Brain microvascular endothelial cell (primary cell): Measurements from ENCODE around the gene PCDHB3.
A peak's percentile ranks its signal among the peaks of the same experiment; 100 is the strongest.
"Not testable (repeated sequence)": the region's sequence is repeated elsewhere in the genome, so short reads cannot be mapped to it uniquely, and the experiment has no call there.

ENCODE experiments used
- DNase-seq: peaks from one replicate; pipeline ENCODE4 v3.0.0-alpha.2; 2020
- H3K27ac ChIP-seq: fragments of 250-450 bp; sonication (Bioruptor Pico); 2 replicates; pipeline ENCODE4 v1.5.1; 2020; ENCODE audit warnings: mild to moderate bottlenecking, moderate library complexity
- H3K27me3 ChIP-seq: fragments of 250-450 bp; sonication (Bioruptor Pico); replicated peaks from 2 replicates; pipeline ENCODE4 v1.5.1; 2020; ENCODE audit warnings: mild to moderate bottlenecking
- H3K36me3 ChIP-seq: fragments of 250-450 bp; sonication (Bioruptor Pico); replicated peaks from 2 replicates; pipeline ENCODE4 v1.5.1; 2020; ENCODE audit warnings: mild to moderate bottlenecking
- H3K4me3 ChIP-seq: 2 replicates; pipeline ENCODE4 v1.5.1; 2011; ENCODE audit warnings: low read depth, mild to moderate bottlenecking, control low read depth, low read length, moderate library complexity
- in situ Hi-C: cut with HindIII; loops from 2 replicates; pipeline ENCODE4 v1.10.0; 2017; ENCODE audit warnings: low sequenced_read_pairs, low pct_ligation_motif_present
- TF ChIP-seq, protein P1 (sequence below): IDR thresholded peaks from 2 replicates; pipeline ENCODE4 v1.5.1; 2011; ENCODE audit warnings: low read depth, mild to moderate bottlenecking, moderate library complexity, low read length, control low read depth, inconsistent platforms; ENCODE audit errors: missing control alignments

PCDHB3 gene

DNA sequence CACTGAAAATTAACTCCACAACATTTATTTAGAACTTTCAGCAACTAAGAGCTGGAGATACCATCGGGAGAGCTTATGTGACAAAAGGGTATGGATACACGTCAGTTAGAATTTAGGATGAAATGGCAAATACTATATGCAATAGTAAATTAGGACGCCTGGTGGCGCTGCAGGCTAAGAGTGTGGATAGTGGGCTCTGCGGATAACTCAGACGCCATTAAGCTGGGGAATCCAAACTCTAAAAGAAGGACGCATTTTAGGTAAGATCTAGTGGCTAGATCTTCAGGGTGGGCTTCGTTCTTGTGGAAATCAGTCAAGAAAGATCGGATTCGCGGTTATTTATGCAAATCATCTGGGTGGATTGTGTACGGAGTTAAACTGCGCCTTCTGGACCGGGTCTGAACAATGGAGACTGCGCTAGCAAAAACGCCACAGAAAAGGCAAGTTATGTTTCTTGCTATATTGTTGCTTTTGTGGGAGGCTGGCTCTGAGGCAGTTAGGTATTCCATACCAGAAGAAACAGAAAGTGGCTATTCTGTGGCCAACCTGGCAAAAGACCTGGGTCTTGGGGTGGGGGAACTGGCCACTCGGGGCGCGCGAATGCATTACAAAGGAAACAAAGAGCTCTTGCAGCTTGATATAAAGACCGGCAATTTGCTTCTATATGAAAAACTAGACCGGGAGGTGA, 34.9 kb downstream of the PCDHB3 start, which contains the start of gene PCDHB5:
Gene PCDHB5, plus strand, starts transcription at position 177 of the 688 bp plus-strand sequence. Its CDS starts 229 bp downstream, at position 406.
- no peak for DNase-seq
- Histone ChIP-seq H3K4me3 (no peak within 1 kb of the TSS), H3K27ac (no peak within 1 kb of the TSS), H3K27me3 (no peaks in the 10 kb centered on the region), H3K36me3 (no peaks in the 10 kb centered on the region)
- TF ChIP-seq, protein P1, sequence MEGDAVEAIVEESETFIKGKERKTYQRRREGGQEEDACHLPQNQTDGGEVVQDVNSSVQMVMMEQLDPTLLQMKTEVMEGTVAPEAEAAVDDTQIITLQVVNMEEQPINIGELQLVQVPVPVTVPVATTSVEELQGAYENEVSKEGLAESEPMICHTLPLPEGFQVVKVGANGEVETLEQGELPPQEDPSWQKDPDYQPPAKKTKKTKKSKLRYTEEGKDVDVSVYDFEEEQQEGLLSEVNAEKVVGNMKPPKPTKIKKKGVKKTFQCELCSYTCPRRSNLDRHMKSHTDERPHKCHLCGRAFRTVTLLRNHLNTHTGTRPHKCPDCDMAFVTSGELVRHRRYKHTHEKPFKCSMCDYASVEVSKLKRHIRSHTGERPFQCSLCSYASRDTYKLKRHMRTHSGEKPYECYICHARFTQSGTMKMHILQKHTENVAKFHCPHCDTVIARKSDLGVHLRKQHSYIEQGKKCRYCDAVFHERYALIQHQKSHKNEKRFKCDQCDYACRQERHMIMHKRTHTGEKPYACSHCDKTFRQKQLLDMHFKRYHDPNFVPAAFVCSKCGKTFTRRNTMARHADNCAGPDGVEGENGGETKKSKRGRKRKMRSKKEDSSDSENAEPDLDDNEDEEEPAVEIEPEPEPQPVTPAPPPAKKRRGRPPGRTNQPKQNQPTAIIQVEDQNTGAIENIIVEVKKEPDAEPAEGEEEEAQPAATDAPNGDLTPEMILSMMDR = peak; percentile 35
- in situ Hi-C loops = no loop called here

DNA sequence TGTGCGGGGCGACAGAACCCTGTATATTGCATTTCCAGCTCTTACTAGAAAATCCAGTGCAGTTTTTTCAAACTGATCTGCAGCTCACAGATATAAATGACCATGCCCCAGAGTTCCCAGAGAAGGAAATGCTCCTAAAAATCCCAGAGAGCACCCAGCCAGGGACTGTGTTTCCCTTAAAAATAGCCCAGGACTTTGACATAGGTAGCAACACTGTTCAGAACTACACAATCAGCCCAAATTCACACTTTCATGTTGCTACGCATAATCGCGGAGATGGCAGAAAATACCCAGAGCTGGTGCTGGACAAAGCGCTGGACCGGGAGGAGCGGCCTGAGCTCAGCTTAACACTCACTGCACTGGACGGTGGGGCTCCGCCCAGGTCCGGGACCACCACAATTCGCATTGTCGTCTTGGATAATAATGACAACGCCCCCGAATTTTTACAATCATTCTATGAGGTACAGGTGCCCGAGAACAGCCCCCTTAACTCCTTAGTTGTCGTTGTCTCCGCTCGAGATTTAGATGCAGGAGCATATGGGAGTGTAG, 35.5 kb downstream of the PCDHB3 start:
- TF ChIP-seq, protein P1 = no peak
- no peaks in the 10 kb centered on the region for H3K36me3 ChIP-seq
- H3K27ac ChIP-seq = no peak overlapping the region
- H3K4me3 ChIP-seq = no peak overlapping the region
- no peak for DNase-seq
- in situ Hi-C loops = no loop called here
- H3K27me3 ChIP-seq = no peaks in the 10 kb centered on the region

DNA sequence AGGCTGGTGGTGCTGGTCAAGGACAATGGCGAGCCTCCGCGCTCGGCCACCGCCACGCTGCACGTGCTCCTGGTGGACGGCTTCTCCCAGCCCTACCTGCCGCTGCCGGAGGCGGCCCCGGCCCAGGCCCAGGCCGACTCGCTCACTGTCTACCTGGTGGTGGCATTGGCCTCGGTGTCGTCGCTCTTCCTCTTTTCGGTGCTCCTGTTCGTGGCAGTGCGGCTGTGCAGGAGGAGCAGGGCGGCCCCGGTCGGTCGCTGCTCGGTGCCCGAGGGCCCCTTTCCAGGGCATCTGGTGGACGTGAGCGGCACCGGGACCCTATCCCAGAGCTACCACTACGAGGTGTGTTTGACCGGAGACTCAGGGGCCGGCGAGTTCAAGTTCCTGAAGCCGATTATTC, 37.1 kb downstream of the PCDHB3 start:
- DNase-seq, H3K36me3 ChIP-seq, H3K27ac ChIP-seq, in situ Hi-C loops, H3K4me3 ChIP-seq, H3K27me3 ChIP-seq: not testable (repeated sequence)

DNA sequence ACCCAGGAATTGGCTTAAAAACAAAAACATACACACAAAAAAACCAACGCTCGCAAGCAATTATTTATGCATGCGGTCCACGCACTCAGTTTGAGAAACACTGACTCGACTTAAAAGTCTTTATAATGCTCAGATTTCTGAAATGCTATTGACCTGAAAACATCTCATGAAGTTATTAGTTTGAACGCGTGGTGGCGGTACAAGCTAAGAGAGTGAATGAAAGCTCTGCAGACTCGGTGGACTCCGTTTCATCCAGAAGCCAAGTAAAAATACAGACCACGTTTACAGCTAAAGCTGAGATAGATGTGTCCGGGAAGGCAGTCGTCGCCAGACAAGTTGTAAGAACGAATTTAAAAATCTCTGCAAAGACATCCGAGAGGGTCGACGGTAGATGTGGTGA, 49.5 kb downstream of the PCDHB3 start, which contains the start of gene PCDHB6:
Gene PCDHB6, plus strand, starts transcription at position 246 of the 400 bp plus-strand sequence. CDS start 201 bp downstream, outside the sequence.
- DNase-seq = no peak
- in situ Hi-C loops = no loop called here
- H3K36me3 ChIP-seq = no peaks in the 10 kb centered on the region
- H3K4me3 ChIP-seq = no peak within 1 kb of the TSS
- TF ChIP-seq, protein P1 = no peak
- H3K27me3 ChIP-seq = no peaks in the 10 kb centered on the region
- no peak within 1 kb of the TSS for H3K27ac ChIP-seq

DNA sequence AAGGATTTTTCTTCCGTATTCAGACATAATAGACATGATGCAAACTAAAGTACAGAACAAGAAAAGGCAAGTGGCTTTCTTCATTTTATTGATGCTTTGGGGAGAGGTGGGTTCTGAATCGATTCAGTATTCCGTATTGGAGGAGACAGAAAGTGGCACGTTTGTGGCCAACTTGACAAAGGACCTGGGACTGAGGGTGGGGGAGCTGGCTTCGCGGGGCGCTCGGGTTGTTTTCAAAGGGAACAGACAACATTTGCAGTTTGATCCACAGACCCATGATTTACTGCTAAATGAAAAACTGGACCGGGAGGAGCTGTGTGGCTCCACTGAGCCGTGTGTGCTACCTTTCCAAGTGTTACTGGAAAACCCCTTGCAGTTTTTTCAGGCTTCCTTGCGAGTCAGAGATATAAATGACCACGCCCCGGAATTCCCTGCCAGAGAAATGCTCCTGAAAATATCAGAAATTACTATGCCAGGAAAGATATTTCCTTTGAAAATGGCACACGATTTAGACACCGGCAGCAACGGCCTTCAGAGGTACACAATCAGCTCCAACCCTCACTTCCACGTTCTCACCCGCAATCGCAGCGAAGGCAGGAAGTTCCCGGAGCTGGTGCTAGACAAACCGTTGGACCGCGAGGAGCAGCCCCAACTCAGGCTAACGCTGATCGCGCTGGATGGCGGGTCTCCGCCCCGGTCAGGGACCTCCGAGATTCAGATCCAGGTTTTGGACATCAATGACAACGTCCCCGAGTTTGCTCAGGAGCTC, 50.1 kb downstream of the PCDHB3 start:
- Histone ChIP-seq H3K36me3 (no peaks in the 10 kb centered on the region), H3K4me3 (no peak overlapping the region), H3K27ac (no peak overlapping the region), H3K27me3 (no peaks in the 10 kb centered on the region)
- in situ Hi-C loops = no loop called here
- DNase-seq = no peak
- TF ChIP-seq, protein P1 = no peak

DNA sequence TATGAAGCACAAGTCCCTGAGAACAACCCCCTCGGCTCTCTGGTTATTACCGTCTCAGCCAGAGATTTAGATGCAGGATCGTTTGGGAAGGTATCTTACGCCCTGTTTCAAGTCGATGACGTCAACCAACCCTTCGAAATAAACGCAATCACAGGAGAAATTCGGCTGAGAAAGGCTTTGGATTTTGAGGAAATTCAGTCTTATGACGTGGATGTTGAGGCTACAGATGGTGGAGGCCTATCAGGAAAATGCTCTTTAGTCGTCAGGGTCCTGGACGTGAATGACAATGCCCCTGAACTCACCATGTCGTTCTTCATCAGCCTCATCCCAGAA, 50.7 kb downstream of the PCDHB3 start:
- no peaks in the 10 kb centered on the region for H3K36me3 ChIP-seq
- in situ Hi-C loops = no loop called here

DNA sequence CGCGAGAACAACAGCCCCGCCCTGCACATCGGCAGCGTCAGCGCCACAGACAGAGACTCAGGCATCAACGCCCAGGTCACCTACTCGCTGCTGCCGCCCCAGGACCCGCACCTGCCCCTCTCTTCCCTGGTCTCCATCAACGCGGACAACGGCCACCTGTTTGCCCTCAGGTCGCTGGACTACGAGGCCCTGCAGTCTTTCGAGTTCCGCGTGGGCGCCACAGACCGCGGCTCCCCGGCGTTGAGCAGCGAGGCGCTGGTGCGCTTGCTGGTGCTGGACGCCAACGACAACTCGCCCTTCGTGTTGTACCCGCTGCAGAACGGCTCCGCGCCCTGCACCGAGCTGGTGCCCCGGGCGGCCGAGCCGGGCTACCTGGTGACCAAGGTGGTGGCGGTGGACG, 51.4 kb downstream of the PCDHB3 start:
- DNase-seq, in situ Hi-C loops: not testable (repeated sequence)

More for the DNA sequence above, 50.7 kb downstream of the PCDHB3 start:
- DNase-seq = no peak
- TF ChIP-seq, protein P1 = no peak
- Histone ChIP-seq H3K27me3 (no peaks in the 10 kb centered on the region), H3K27ac (no peak overlapping the region), H3K4me3 (no peak overlapping the region)

DNA sequence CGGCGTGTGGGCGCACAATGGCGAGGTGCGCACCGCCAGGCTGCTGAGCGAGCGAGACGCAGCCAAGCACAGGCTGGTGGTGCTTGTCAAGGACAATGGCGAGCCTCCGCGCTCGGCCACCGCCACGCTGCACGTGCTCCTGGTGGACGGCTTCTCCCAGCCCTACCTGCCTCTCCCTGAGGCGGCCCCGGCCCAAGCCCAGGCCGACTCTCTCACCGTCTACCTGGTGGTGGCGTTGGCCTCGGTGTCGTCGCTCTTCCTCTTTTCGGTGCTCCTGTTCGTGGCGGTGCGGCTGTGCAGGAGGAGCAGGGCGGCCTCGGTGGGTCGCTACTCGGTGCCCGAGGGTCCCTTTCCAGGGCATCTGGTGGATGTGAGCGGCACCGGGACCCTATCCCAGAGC, 51.8 kb downstream of the PCDHB3 start:
- H3K27ac ChIP-seq, in situ Hi-C loops, H3K4me3 ChIP-seq, H3K27me3 ChIP-seq, DNase-seq, H3K36me3 ChIP-seq: not testable (repeated sequence)

More for the DNA sequence above, 51.4 kb downstream of the PCDHB3 start:
- not testable (repeated sequence) for H3K27ac ChIP-seq, H3K4me3 ChIP-seq, H3K27me3 ChIP-seq, H3K36me3 ChIP-seq
